Activated T-helper 1 cell treated with anti-CD3 and anti-CD28 coated beads, Interleukin-12 subunit alpha, Interleukin-12 subunit beta, Interleukin-2, Interleukin-4 antibody, amounts not matched to agents 30 ng/mL and 10 ng/mL and 1 ng/mL, durations not matched to agents 14 hours and 24 hours and 36 hours (primary cell): ENCODE measurements around the gene KRI1. TPM values are rescaled to one million over a fixed set of nuclear protein-coding genes. Genes with fewer than 3 reads are reported as not detected.
A peak's percentile ranks its signal among the peaks of the same experiment; 100 is the strongest.

Source experiments
- DNase-seq: peaks from one replicate; pipeline ENCODE4 v3.0.0; 2021; ENCODE audit warnings: low spot score
- H3K27ac Mint-ChIP-seq: one replicate; pipeline ENCODE4 v1.8.0; 2021; ENCODE audit warnings: mild to moderate bottlenecking, mixed read lengths
- H3K27me3 Mint-ChIP-seq: one replicate; pipeline ENCODE4 v1.8.0; 2022; ENCODE audit warnings: mild to moderate bottlenecking, moderate library complexity, mixed read lengths; ENCODE audit not compliant: insufficient read depth
- H3K36me3 Mint-ChIP-seq: one replicate; pipeline ENCODE4 v1.8.0; 2021; ENCODE audit warnings: low read depth, mixed read lengths
- H3K4me1 Mint-ChIP-seq: one replicate; pipeline ENCODE4 v1.8.0; 2021; ENCODE audit warnings: low read depth, mixed read lengths
- H3K4me3 Mint-ChIP-seq: one replicate; pipeline ENCODE4 v1.8.0; 2021; ENCODE audit warnings: mild to moderate bottlenecking, moderate library complexity, mixed read lengths
- H3K9me3 Mint-ChIP-seq: one replicate; pipeline ENCODE4 v1.8.0; 2021; ENCODE audit warnings: mixed read lengths
- intact Hi-C: fragments of 100-400 bp; cut with micrococcal nuclease; formaldehyde crosslinking; loops from one replicate; pipeline ENCODE4 v1.15.1; 2024
- total RNA-seq: library from RNA; stranded (reverse); gene quantifications from 2 replicates; pipeline ENCODE4 v1.2.3, GENCODE V29; 2022

Gene KRI1
- total RNA-seq, 1 donor from 2014 or later = 91.1 TPM

DNA sequence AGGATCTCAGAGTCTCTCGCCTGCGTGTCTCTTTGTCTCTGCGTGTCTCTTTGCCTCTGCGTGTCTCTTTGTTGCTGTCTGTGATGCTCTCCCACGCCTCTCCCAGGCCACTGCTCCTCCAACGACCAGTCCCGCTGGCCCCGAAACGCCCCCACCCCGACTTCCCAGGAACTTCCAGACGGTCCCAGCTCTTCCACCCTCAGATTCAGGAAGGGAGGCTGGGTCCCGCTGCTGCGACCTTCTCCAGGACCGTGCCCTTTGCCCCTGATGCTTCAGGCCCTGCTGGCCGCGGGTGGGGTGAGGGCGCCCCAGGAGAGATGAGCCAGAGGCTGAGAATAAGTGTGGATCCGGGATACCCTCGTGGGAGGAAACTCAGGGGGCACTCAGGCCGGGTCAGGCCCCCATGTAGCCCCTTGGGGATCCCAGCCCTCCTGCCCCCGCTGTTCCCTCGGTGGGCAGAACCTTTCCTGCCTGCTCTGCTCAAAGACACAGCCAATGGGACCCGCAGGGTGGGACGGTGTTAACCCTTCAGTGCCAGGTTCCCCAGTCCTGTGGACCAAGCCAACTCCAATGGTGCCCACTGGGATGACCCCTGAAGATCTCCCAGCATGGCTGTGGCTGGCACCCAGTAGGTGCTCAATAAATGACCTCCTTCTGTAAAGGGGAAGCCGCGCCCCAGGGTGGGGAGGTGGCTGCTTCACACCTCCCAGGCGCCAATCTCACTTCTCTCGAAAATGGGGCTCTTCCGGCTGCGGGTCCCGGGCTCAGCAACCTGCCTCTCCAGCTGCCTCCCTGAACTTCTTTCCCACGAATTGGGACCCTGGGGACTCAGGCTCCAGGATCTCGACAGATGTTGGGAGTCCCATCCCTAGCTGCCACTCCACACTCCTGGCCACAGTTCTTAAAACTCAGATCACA is 47.1 kb downstream of the KRI1 start:
- H3K27me3 Mint-ChIP-seq = peaks cover 60% of the 10 kb centered on the region
- DNase-seq = no peak
- intact Hi-C loops = no loop called here

DNA sequence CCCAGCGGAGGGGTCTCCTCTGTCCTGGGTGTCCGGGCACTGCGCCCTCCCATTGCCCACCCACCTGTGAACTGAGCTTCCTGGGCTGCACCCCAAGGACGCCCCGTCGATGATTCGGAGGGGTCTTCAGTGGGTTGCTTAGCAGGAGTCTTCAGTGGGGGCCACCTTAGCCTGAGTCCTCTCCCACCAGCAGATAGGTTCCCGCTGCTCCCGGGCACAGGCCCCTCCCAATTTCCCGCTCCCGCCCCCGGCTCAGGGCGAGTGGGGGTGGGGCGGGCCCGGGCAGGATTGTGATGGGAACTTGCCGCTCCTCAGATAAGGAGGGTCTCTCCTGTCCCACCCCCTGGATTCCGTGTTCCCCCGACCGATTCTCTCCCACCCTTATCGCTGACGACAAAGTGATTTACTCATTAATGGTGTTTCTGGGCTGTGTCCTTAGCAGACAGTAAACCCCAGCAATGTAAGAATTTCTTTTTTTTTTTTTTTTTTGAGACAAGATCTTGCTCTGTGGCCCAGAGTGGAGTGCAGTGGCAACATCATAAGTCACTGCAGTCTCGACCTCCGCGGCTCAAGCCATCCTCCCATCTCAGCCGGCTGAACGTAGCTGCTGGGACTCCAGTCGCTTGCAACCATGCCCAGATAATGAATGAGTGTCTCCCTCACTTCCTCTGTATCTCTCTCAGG is 47.9 kb downstream of the KRI1 start:
- Mint-ChIP-seq H3K27me3 (peaks cover 62% of the 10 kb centered on the region), H3K36me3 (peaks cover 4% of the 10 kb centered on the region), H3K27ac (peak overlapping the region; percentile 8), H3K4me1 (peaks cover 22% of the 10 kb centered on the region), H3K4me3 (peak overlapping the region; percentile 57), H3K9me3 (no peaks in the 10 kb centered on the region)
- DNase-seq = no peak
- intact Hi-C loops = no loop called here

More for the DNA sequence above, 47.1 kb downstream of the KRI1 start:
- H3K36me3 Mint-ChIP-seq = peaks cover 4% of the 10 kb centered on the region
- H3K4me1 Mint-ChIP-seq = peaks cover 22% of the 10 kb centered on the region
- H3K27ac Mint-ChIP-seq = no peak overlapping the region
- peak overlapping the region; percentile 57 for H3K4me3 Mint-ChIP-seq
- no peaks in the 10 kb centered on the region for H3K9me3 Mint-ChIP-seq

- H3K4me3 Mint-ChIP-seq = peak within 1 kb of the TSS; percentile 70
- intact Hi-C loops = no loop called here
- no peak for DNase-seq
- peaks cover 67% of the 10 kb centered on the region for H3K27me3 Mint-ChIP-seq
- H3K4me1 Mint-ChIP-seq = peaks cover 22% of the 10 kb centered on the region
- no peaks in the 10 kb centered on the region for H3K9me3 Mint-ChIP-seq
- H3K27ac Mint-ChIP-seq = peak within 1 kb of the TSS; percentile 8
- H3K36me3 Mint-ChIP-seq = peaks cover 4% of the 10 kb centered on the region
Measured at GRCh38 chr19:10517361-10517759, 48.5 kb downstream of the KRI1 start, which contains the start of gene S1PR5. S1PR5 (minus strand) TSS chr19:10517447; CDS start chr19:10515011, 2,436 bp downstream.

DNA sequence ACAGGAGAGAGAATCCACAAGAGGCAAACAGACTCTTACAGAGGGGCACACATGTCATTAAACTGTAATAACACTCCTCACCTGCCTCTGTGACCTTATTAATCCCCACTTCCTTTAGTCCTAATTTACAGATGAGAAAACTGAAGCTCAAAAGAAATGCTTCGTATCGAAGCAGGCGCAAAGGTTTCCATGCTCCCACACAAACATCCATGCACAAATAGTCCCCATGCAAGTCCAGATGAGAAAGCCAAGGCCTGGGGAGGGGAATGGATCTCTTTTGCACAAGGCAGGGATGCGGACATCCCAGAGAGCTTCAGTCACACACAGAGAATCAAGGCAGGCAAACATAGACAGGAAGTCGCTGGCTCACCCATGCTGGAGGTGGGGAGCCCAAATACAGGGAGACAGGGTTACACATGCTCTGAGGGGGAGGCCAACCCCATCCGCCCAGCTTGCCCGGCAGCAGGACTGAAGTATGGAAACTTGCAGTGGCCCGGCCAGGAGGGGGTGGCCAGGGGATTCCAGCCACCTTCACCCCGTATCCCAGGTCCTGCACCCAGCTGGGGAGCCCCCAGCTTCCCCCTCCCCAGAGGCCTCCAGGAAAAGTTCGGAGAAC is 49.0 kb downstream of the KRI1 start:
- Mint-ChIP-seq H3K27ac (no peak overlapping the region), H3K9me3 (no peaks in the 10 kb centered on the region), H3K27me3 (peaks cover 65% of the 10 kb centered on the region), H3K4me3 (peak overlapping the region; percentile 70), H3K4me1 (peaks cover 22% of the 10 kb centered on the region), H3K36me3 (peaks cover 4% of the 10 kb centered on the region)
- intact Hi-C loops = no loop called here
- DNase-seq = no peak

GRCh38 chr19:10516064-10516385 is 49.8 kb downstream of the KRI1 start:
- Mint-ChIP-seq H3K4me1 (peaks cover 22% of the 10 kb centered on the region), H3K27me3 (peaks cover 66% of the 10 kb centered on the region), H3K4me3 (no peak overlapping the region), H3K36me3 (peaks cover 4% of the 10 kb centered on the region), H3K9me3 (no peaks in the 10 kb centered on the region), H3K27ac (no peak overlapping the region)
- DNase-seq = no peak
- intact Hi-C loops = no loop called here

- no peak for DNase-seq
- Mint-ChIP-seq H3K4me1 (peaks cover 21% of the 10 kb centered on the region), H3K36me3 (peaks cover 4% of the 10 kb centered on the region), H3K27me3 (peaks cover 61% of the 10 kb centered on the region), H3K4me3 (no peak overlapping the region), H3K27ac (no peak overlapping the region), H3K9me3 (no peaks in the 10 kb centered on the region)
- intact Hi-C loops = loop anchor here (2.0 kb wide), 1 partner anchor 224 kb away; no protein-coding TSS in a partner anchor
Measured at GRCh38 chr19:10514211-10515145, 51.3 kb downstream of the KRI1 start.

- peaks cover 15% of the 10 kb centered on the region for H3K4me1 Mint-ChIP-seq
- intact Hi-C loops = no loop called here
- peaks cover 2% of the 10 kb centered on the region for H3K36me3 Mint-ChIP-seq
- H3K27ac Mint-ChIP-seq = no peak overlapping the region
- no peaks in the 10 kb centered on the region for H3K9me3 Mint-ChIP-seq
- DNase-seq = no peak
- H3K27me3 Mint-ChIP-seq = peaks cover 49% of the 10 kb centered on the region
- peak overlapping the region; percentile 9 for H3K4me3 Mint-ChIP-seq
Measured at GRCh38 chr19:10513223-10513622, 52.6 kb downstream of the KRI1 start.

GRCh38 chr19:10510301-10510802 is 55.5 kb downstream of the KRI1 start:
- peaks cover 12% of the 10 kb centered on the region for H3K4me1 Mint-ChIP-seq
- intact Hi-C loops = no loop called here
- H3K27me3 Mint-ChIP-seq = peaks cover 29% of the 10 kb centered on the region

DNA sequence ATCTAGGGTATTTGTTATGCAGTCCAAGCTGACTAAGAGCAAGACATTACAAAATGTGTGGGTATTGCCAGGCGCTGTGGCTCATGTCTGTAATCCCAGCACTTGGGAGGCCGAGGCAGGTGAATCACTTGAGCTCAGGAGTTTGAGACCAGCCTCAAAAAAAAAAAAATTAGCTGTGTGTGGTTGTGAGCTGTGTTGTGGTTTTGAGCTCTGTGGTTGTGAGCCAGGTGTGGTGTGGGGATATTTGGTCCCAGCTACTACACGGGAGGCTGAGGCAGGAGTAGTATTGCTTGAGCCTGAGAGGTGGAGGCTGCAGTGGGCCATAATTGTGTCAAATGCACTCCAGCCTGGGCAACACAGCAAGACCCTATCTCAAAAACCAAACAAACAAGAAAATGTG is 57.1 kb downstream of the KRI1 start:
- intact Hi-C loops = loop anchor here (5.0 kb wide), 1 partner anchor 34 kb away; the partner anchor contains the start of gene ATG4D
- Mint-ChIP-seq H3K27me3 (peaks cover 20% of the 10 kb centered on the region), H3K36me3 (no peaks in the 10 kb centered on the region), H3K27ac (peak overlapping the region; percentile 81), H3K9me3 (no peaks in the 10 kb centered on the region), H3K4me1 (peaks cover 14% of the 10 kb centered on the region), H3K4me3 (peak overlapping the region; percentile 22)
- no peak for DNase-seq

More at GRCh38 chr19:10510301-10510802, 55.5 kb downstream of the KRI1 start:
- Mint-ChIP-seq H3K4me3 (no peak overlapping the region), H3K27ac (no peak overlapping the region), H3K9me3 (no peaks in the 10 kb centered on the region), H3K36me3 (no peaks in the 10 kb centered on the region)
- peak; percentile 55 for DNase-seq

- no peak for DNase-seq
- no peaks in the 10 kb centered on the region for H3K36me3 Mint-ChIP-seq
- H3K4me3 Mint-ChIP-seq = no peak overlapping the region
- intact Hi-C loops = loop anchor here (5.0 kb wide), 1 partner anchor 34 kb away; the partner anchor contains the start of gene ATG4D
- peaks cover 14% of the 10 kb centered on the region for H3K27me3 Mint-ChIP-seq
- H3K27ac Mint-ChIP-seq = no peak overlapping the region
- peaks cover 14% of the 10 kb centered on the region for H3K4me1 Mint-ChIP-seq
- H3K9me3 Mint-ChIP-seq = no peaks in the 10 kb centered on the region
Measured at GRCh38 chr19:10508036-10508435, 57.8 kb downstream of the KRI1 start.

DNA sequence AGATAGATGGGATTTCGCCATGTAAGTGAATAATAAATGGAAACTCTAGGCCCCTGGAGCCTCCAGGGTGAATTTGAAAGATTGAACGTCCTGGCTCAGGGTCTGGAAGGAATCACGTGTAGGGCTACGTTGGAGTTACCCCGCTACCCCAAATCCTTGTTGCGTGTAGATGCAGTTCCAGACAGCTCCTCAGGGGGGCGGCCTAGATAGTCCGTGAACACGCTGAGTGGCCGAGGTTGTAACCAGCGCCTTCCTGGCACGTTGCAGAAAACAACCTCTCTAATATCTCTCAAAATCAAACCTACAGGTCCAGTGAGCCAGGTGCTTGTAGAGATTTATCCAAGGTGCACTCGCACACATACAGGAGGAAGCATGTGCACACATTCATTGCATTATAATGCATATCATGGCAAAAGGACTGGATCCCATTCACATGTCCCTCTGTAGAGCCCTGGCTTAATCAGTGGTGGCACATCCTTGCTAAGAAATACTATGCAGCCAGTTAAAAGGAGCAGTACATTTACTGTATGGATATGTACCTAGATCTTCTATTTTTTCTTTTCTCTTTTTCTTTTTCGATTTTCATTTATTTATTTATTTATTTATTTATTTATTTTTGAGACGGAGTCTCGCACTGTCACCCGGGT is 60.1 kb downstream of the KRI1 start:
- peaks cover 19% of the 10 kb centered on the region for H3K4me1 Mint-ChIP-seq
- no peaks in the 10 kb centered on the region for H3K9me3 Mint-ChIP-seq
- peak overlapping the region; percentile 58 for H3K27ac Mint-ChIP-seq
- H3K27me3 Mint-ChIP-seq = no peaks in the 10 kb centered on the region
- H3K4me3 Mint-ChIP-seq = peak overlapping the region; percentile 53
- peak; percentile 75 for DNase-seq
- peaks cover 5% of the 10 kb centered on the region for H3K36me3 Mint-ChIP-seq
- intact Hi-C loops = loop anchor here (5.0 kb wide), 1 partner anchor 37 kb away; the partner anchor contains the start of gene ATG4D
